Fibroblast of mammary gland (primary cell): ENCODE results near the gene CISTR.

Experiments used
- DNase-seq: peaks from one replicate; pipeline ENCODE4 v3.0.0-alpha.2; 2010; ENCODE audit warnings: low read depth
- H3K4me3 ChIP-seq: 2 replicates; pipeline ENCODE4 v1.5.1; 2011; ENCODE audit warnings: low read depth, mild to moderate bottlenecking, low read length, moderate library complexity; ENCODE audit not compliant: control insufficient read depth
- TF ChIP-seq, protein P1 (sequence below): conservative IDR thresholded peaks from 2 replicates; pipeline ENCODE4 v1.5.1; 2011; ENCODE audit warnings: low read depth, low read length, inconsistent platforms; ENCODE audit not compliant: control insufficient read depth, insufficient read depth

CISTR gene

DNA sequence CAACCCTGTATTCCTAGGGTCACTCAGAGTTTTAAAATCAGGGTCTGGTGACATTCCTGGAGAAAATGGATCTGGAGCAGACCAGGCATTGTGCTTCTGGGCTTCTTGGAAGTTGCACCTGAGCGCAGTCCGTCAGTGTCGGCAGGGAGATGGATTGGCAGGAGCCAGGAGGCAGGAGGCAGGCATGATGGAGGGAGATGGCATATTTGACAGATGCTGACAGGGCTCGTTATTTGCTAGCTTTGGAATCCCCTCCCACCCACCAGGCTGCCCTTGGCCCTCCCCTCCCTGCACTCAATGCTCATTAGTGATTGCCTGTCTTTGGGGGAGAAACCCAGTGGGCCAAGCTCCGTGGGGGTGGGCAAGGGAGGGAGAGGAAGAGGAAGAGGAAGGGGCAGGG lies 4.7 kb downstream of the CISTR start:
- no peak overlapping the region for H3K4me3 ChIP-seq
- TF ChIP-seq, protein P1, sequence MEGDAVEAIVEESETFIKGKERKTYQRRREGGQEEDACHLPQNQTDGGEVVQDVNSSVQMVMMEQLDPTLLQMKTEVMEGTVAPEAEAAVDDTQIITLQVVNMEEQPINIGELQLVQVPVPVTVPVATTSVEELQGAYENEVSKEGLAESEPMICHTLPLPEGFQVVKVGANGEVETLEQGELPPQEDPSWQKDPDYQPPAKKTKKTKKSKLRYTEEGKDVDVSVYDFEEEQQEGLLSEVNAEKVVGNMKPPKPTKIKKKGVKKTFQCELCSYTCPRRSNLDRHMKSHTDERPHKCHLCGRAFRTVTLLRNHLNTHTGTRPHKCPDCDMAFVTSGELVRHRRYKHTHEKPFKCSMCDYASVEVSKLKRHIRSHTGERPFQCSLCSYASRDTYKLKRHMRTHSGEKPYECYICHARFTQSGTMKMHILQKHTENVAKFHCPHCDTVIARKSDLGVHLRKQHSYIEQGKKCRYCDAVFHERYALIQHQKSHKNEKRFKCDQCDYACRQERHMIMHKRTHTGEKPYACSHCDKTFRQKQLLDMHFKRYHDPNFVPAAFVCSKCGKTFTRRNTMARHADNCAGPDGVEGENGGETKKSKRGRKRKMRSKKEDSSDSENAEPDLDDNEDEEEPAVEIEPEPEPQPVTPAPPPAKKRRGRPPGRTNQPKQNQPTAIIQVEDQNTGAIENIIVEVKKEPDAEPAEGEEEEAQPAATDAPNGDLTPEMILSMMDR, result no peak
- no peak for DNase-seq

DNA sequence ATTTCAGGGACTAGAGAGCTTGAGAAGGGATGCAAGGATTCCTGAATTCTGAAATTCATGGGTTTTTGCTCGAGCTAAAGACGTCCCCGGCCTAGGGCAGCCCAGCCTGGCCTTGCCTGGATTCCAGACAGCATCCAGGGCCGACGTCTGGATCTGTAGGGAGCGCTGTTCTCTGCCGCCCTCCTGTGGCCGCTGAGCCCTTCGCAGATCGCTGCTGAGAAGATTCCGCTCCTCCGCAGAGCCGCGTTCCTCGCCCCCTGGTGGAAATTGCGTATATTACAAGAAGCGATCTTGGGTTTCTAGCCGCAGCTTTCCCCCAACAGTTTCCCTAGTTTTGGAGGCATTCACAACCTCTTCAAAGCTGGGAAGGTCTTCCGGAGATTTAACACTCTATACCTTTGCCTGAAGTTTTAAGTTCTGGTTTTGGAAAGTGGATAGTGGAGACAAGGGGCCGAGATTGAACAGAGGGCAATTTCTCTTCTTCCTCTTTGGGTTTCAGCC lies 5.1 kb downstream of the CISTR start:
- TF ChIP-seq, protein P1, result peak; percentile 99
- DNase-seq, result peak; percentile 86
- no peak overlapping the region for H3K4me3 ChIP-seq

DNA sequence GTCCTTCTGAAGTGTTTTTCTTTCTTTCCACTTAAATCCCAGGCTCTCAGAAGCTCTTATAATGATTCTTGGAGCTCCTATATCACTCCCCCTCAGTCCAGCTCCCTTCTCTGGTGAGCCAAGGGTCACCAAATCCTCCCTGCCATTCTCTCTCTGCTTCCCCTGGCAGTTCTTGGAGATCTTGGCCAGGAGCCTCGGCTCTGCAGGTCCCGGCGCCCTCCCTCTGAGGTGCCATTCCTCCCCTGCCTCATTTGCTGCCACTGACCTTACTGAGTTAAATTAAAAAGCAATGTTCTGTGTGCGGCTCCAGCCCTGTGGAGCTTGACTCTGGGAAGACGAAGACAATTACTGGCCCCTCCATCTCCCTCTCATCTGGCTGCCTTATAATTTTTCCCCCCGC lies 7.0 kb downstream of the CISTR start:
- H3K4me3 ChIP-seq, result no peak overlapping the region
- TF ChIP-seq, protein P1, result no peak

DNA sequence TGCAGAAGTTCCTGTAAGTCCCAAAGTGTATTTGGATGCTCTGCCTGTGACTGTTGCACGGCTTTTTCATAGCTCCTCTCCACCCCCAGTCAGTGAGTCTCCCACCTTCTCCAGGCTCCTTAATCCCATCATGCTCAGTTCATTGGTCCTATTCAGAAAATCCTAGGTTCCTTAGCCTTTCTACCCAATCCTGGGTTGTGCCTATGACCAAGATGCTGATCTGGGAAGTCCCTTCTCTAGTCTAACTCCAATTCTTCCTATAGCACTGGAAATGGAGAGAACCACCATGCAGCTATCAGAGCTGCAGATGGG lies 7.7 kb downstream of the CISTR start:
- DNase-seq, result no peak
- TF ChIP-seq, protein P1, result no peak
- no peak overlapping the region for H3K4me3 ChIP-seq

More for the DNA sequence above, 7.0 kb downstream of the CISTR start:
- DNase-seq, result no peak

DNA sequence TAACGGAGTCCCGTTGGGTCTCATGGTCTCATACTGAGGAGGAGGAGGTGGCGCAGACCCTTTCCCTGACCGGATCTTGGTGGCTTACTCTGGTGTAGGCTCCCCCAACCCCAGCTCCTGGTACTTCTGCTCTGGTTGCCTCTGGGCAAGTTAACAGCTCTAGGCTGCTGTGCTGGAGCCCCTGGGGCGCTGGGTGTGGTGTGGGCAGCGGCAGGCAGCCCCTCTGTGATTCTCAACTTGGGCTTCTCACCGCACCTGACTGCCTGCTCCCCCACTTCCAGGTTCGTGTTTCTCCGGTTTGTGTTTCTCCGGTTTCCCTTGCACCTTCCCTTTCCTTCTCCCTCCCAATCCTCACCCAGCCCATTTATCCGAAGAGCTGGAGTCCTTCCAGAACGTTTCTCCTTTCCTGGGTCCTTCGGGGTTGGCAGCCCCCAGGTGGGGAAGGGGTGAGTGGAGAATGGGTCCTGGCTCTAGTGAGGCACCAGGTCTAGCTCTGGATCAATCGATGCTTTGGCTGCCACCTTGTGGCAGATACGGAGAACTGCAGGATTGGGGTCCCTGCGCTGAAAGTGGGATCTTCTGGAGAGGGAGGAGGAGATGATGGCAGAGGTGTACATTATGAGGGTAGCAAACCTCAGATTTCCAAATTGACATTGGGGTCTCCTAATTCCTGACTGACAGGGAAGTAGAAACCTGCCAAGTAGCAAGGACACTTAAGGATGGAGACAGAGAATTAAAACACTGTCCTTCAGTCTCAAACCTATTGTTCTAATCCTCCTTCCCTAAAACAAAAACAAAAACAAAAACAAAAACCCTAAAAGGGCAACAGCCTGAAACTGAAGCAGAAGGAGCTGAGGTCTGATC lies 8.3 kb downstream of the CISTR start:
- TF ChIP-seq, protein P1, result peak; percentile 92
- H3K4me3 ChIP-seq, result no peak overlapping the region
- DNase-seq, result peak; percentile 54

DNA sequence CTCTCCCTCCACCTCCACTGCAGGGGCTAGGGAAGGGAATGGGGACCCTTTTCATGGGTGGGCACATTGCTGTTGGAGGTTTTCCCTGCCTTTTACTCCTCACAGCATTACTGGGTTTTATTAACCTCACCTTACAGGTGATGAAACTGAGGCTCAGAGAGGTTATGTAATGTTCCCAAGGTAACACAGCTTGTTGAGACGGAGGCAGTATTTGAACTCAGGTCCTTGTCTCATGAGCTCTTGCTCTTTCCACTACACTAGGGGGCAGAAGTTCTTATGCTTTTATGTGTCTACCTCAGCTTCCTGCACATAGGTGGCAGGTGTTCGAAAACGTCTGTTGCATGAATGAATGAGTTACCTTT lies 11.7 kb downstream of the CISTR start:
- no peak overlapping the region for H3K4me3 ChIP-seq
- no peak for DNase-seq
- TF ChIP-seq, protein P1, result no peak
